Endothelial cell of umbilical vein (primary cell): ENCODE data around the gene SLC44A4.

Experiments
- CTCF ChIP-seq, 2 donors: IDR thresholded peaks; 1 replicate in 1 of 2; 2 replicates in 1 of 2; pipeline ENCODE4 v1.5.1; 2011; ENCODE audit warnings: low read length in 2 of 2, mild to moderate bottlenecking in 2 of 2, moderate library complexity in 2 of 2, control low read depth in 1 of 2, inconsistent platforms in 1 of 2, low read depth in 1 of 2; ENCODE audit not compliant: insufficient read depth in 1 of 2; ENCODE audit errors: extremely low read depth in 1 of 2
- EZH2 ChIP-seq: IDR thresholded peaks from 2 replicates; pipeline ENCODE4 v1.6.1; 2012; ENCODE audit warnings: borderline replicate concordance, low read depth, mild to moderate bottlenecking, moderate library complexity, low read length, inconsistent platforms; ENCODE audit not compliant: severe bottlenecking
- JUN ChIP-seq: IDR thresholded peaks from 2 replicates; pipeline ENCODE4 v1.6.1; 2011; ENCODE audit warnings: borderline replicate concordance, low read depth; ENCODE audit not compliant: insufficient read length, insufficient read depth
- POLR2AphosphoS5 ChIP-seq: IDR thresholded peaks from 2 replicates; pipeline ENCODE4 v1.6.1; 2012; ENCODE audit warnings: low read depth, mild to moderate bottlenecking, control low read depth, low read length, moderate library complexity; ENCODE audit not compliant: insufficient read depth

- TF ChIP-seq CTCF (IDR thresholded peaks at IDR 0.05; ENCODE audit: extremely low read depth in 1 of 2, insufficient read depth in 1 of 2, low read depth in 1 of 2, low read length in 2 of 2): peak in 1 of 2 donors; percentile 5
- no peak for TF ChIP-seq POLR2AphosphoS5
- TF ChIP-seq EZH2: no peak
- TF ChIP-seq JUN: no peak
Measured at GRCh38 chr6:31922942-31923341, 44.1 kb upstream of the SLC44A4 start.
